ENCODE data around the gene CPEB4. TPM values are rescaled to one million over a fixed set of nuclear protein-coding genes. Genes with fewer than 3 reads are reported as not detected.

CPEB4 gene
- total RNA-seq, 2 donors from 2014 or later: 54.7 to 65.6 TPM

- Histone ChIP-seq H3K4me1 (ENCODE audit: control insufficient read depth in 1 of 2, low read depth in 2 of 2) (no peaks in the 10 kb centered on the region), H3K27me3 (replicated peaks; ENCODE audit: insufficient read depth) (no peaks in the 10 kb centered on the region), H3K9me3 (no peaks in the 10 kb centered on the region), H3K27ac (no peak overlapping the region), H3K36me3 (no peaks in the 10 kb centered on the region), H3K4me3 (no peak overlapping the region)
- DNase-seq (ENCODE audit: low spot score) (no peak), ATAC-seq (ENCODE audit: insufficient number of reproducible peaks, low FRiP score, low read depth) (no peak)
- TF ChIP-seq CTCF (IDR thresholded peaks at IDR 0.05): no peak
These were observed 42.8 kb upstream of the CPEB4 start for GRCh38 chr5:173845321-173845720.

GRCh38 chr5:173846929-173847501, 41.1 kb upstream of the CPEB4 start:
- no peak overlapping the region for H3K4me3 ChIP-seq
- no peak for DNase-seq (ENCODE audit: low spot score)
- ATAC-seq (ENCODE audit: insufficient number of reproducible peaks, low FRiP score, low read depth): no peak
- H3K9me3 ChIP-seq: no peaks in the 10 kb centered on the region
- no peaks in the 10 kb centered on the region for H3K36me3 ChIP-seq
- no peaks in the 10 kb centered on the region for H3K4me1 ChIP-seq (ENCODE audit: control insufficient read depth in 1 of 2, low read depth in 2 of 2)
- no peaks in the 10 kb centered on the region for H3K27me3 ChIP-seq (replicated peaks; ENCODE audit: insufficient read depth)
- no peak for TF ChIP-seq CTCF (IDR thresholded peaks at IDR 0.05)
- no peak overlapping the region for H3K27ac ChIP-seq

- Histone ChIP-seq H3K27ac (no peak overlapping the region), H3K36me3 (no peaks in the 10 kb centered on the region), H3K4me1 (ENCODE audit: control insufficient read depth in 1 of 2, low read depth in 2 of 2) (no peaks in the 10 kb centered on the region), H3K27me3 (replicated peaks; ENCODE audit: insufficient read depth) (no peaks in the 10 kb centered on the region), H3K4me3 (no peak overlapping the region), H3K9me3 (no peaks in the 10 kb centered on the region)
- ATAC-seq (ENCODE audit: insufficient number of reproducible peaks, low FRiP score, low read depth) (no peak), DNase-seq (ENCODE audit: low spot score) (no peak)
- no peak for TF ChIP-seq CTCF (IDR thresholded peaks at IDR 0.05)
These were observed 39.1 kb upstream of the CPEB4 start for GRCh38 chr5:173848986-173849596.

- H3K4me1 ChIP-seq (ENCODE audit: control insufficient read depth in 1 of 2, low read depth in 2 of 2): peaks cover 1 to 6% of the 10 kb centered on the region in 2 donors
- H3K36me3 ChIP-seq: no peaks in the 10 kb centered on the region
- H3K9me3 ChIP-seq: no peaks in the 10 kb centered on the region
- DNase-seq (ENCODE audit: low spot score) (no peak), ATAC-seq (ENCODE audit: insufficient number of reproducible peaks, low FRiP score, low read depth) (no peak)
- H3K27me3 ChIP-seq (replicated peaks; ENCODE audit: insufficient read depth): no peaks in the 10 kb centered on the region
- no peak for TF ChIP-seq CTCF (IDR thresholded peaks at IDR 0.05)
- H3K4me3 ChIP-seq: no peak overlapping the region
- H3K27ac ChIP-seq: no peak overlapping the region
These were observed 38.2 kb upstream of the CPEB4 start for GRCh38 chr5:173849908-173850307.

GRCh38 chr5:173850659-173851058, 37.5 kb upstream of the CPEB4 start:
- H3K9me3 ChIP-seq: no peaks in the 10 kb centered on the region
- DNase-seq (ENCODE audit: low spot score): no peak
- no peak for TF ChIP-seq CTCF (IDR thresholded peaks at IDR 0.05)
- peaks cover 7 to 14% of the 10 kb centered on the region in 2 donors for H3K4me1 ChIP-seq (ENCODE audit: control insufficient read depth in 1 of 2, low read depth in 2 of 2)
- H3K36me3 ChIP-seq: no peaks in the 10 kb centered on the region
- no peaks in the 10 kb centered on the region for H3K27me3 ChIP-seq (replicated peaks; ENCODE audit: insufficient read depth)
- no peak overlapping the region for H3K4me3 ChIP-seq
- ATAC-seq (ENCODE audit: insufficient number of reproducible peaks, low FRiP score, low read depth): no peak
- H3K27ac ChIP-seq: no peak overlapping the region
